GM21529 (cell line): Measurements from ENCODE around the gene TTC39A.

Experiments used
- ATAC-seq: cut with Tn5 transposase; IDR thresholded peaks from one replicate; pipeline ENCODE4 v1.9.1; 2021; ENCODE audit not compliant: unreplicated experiment

TTC39A gene

GRCh38 chr1:51298322-51298705, 32.0 kb downstream of the TTC39A start:
- ATAC-seq, result no peak

DNA sequence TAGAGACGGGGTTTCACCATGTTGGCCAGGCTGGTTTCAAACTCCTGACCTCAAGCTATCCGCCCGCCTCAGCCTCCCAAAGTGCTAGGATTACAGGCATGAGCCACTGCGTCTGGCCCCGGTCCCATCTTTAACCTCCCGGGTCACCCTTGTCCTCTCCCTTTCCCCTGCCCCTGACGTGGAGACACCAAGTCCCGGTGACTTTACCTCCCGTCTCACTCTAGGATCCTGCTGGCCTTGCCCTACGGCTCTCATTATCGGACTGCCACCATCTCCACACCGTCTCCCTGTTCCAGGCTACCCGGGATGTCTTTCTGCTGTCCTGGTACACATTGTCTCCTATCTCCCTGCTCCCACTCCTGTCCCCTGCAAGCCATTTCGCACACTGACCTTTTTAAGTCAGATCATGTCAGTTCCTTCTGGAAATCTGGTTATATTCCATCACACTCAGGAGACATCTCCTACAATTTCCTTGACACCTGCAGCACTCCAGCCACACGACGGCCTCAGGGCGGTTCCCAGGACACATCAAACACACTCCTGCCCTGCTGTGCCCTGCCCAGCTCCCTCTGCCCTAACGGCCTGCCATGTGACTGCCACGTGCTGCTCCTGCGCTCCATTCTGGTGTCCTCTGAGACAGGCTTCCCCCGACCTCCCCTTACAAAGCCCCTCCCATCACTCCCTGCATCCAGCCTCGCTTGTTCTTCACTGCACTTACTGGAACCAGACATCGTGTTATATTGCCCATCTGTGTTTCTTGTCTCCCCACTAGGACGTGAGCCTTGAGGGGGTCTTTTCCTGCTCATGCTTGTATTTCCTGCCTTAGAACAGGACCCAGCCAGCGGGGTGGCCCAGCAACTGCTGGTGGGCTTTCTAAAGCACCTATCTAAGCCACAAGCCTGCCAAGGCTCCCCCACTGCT, 32.7 kb downstream of the TTC39A start:
- no peak for ATAC-seq

DNA sequence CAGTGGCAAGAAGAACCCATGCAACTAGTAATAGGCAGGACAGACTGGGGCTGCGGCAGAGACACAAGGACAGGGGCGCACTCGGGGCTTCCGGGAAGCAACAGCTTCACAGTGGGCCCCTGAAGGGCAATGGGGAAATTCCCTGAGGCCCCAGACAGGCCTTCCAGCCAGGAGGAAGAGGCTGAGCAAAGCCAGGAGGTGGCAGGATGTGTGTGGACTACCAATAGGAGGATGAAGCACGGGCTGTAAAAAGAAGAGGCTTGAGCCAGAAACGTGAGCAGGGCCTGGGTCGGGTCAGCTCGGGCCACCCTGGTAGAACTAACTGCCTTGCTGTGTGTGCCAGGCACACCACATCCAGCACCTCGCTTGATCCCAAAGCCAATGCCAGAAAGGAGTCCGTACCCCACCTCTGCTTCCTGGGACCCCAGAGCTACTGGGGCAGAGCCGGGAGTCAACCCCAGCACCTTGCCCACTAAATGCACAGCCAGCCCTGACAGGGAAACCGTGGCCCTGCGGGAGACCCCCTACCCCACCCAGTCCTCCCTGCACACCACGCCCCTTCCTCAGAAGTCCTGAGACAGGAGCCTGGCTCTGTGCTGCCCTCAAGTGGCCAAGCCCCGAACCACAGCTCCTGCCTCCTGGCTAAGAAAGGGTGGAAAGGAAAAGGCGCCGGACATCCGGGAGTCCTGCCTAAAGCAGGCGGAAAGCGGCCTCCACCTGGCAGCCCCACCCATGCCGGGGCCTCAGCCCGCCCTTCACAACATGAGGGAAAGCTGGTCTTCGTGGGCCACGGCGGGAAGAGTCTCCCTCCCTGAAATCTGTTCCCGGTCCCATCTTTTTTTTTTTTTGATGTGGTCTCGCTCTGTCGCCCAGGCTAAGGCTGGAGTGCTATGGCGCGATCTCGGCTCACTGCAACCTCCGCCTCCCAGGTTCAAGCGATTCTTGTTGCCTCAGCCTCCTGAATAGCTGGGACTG, 33.7 kb downstream of the TTC39A start:
- ATAC-seq, result peak; percentile 68

GRCh38 chr1:51295926-51296325, 34.4 kb downstream of the TTC39A start:
- no peak for ATAC-seq

GRCh38 chr1:51294566-51295184, 35.7 kb downstream of the TTC39A start:
- no peak for ATAC-seq

- ATAC-seq, result no peak
Measured at GRCh38 chr1:51293898-51294515, 36.4 kb downstream of the TTC39A start.

- no peak for ATAC-seq
Measured at GRCh38 chr1:51290489-51290847, 39.9 kb downstream of the TTC39A start.

- ATAC-seq, result no peak
Measured at GRCh38 chr1:51289676-51290488, 40.5 kb downstream of the TTC39A start.

DNA sequence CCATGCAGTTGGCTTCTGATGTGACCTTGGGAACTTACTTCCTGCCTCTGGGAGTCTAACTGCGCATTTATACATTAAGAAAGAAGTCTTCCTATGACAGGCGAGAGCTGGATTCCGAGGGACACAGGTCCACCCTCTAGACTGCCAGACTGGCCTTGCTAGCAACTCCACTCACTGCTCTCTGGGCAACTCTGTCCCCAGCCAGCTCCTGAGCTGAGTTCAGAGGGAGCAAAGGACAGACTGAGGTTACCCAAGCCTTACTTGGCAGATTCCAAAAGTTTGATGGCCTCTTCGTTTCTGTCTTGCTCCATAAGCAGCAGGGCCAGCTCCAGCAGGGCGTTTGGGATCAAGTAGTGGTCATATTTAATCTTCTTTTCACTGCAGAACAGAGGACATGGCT, 41.8 kb downstream of the TTC39A start:
- no peak for ATAC-seq

DNA sequence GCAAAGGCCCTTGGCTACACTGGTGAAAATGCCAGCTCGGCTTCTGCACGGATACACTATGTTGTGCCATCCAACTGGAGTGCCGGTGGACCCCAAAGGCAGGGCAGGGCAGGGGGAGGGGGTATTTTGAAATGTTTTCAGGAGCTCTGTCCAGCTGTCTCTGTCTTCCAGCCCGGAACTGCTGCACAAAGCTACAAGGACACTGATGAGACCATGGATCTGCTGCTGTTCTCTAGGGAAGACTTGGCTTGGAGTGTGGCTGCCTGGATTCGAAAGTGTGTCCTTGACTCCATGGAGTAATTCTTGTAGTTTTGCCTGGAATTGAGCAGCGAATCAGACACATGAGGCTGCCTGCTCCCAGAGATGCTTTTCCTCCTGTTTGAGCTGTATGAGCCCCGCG, 42.4 kb downstream of the TTC39A start:
- no peak for ATAC-seq

DNA sequence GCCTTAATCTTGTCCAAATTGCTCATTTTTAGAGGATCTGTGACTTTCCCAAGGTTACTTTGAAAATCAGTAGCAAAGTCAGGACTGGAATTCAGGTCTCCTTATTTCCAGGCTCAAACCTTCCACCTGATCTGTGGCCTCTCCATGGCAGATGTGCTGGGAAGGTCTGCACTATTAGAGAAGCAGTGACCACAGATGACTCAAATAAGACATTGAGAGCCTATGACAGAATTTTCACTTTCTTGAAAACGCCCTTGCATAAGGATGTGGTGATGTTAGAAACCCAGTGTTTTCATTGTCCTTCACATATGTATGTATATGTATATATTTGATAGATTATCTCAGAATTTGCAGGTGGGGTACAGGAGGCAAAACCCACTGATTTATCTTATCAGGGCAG, 45.3 kb downstream of the TTC39A start:
- ATAC-seq, result peak; percentile 96

DNA sequence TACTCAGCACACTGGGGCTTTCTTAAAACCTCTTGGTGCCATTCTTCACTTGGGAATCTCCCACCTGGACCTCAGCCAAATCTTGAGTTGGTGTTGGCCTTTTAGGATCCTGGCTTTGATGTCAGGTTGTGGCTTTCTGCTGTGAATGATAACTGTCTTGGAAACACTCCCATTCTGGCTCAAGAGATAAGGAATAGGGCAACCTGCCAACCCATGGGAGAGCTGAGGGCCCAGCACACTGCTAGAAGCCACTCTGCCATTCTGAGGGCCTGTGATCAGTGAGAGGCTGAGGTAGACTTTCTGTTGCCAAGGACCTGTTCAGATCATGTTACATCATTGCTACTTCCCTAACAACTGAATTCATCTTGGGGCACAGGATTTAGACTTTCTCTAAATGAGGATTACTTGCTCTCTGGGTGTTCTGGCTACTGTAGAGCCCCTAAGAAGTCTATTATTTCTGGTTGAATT, 45.8 kb downstream of the TTC39A start:
- peak; percentile 39 for ATAC-seq

DNA sequence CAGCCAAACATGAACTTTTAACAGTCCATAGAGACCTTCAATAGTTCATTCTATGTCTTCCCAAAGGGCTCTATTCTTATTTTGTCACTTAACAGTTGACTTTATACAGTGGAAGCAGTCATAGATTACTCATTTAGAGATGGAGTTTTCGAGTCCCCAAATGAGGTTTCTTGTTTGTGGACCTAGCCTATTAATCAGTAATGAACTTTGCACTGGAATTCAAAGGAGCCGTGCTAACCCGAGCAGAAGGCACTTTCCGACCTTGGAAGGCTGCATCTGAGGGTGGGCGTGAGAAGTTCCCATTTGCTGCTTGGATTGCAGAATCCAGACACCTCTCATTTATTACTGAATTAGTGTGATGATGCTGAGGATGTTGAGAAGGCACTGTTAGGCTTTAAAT, 46.4 kb downstream of the TTC39A start:
- ATAC-seq, result no peak

DNA sequence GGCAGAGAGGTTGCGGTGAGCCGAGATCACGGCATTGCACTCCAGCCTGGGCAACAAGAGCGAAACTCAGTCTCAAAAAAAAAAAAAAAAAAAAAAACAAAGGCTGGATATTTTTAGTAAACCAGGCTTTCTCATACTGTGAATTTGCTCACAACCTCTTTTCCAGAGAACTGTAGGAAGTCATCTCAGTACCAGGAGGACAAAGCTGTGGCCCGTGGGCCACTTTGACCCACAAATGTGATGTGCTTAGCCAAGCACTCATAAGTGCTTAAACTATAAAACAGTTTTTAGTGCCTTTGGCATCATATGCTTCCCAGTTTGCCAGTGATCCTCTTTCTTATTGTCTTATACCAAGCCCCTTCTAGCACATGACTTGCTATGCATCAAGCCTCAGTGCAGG, 47.8 kb downstream of the TTC39A start:
- no peak for ATAC-seq

DNA sequence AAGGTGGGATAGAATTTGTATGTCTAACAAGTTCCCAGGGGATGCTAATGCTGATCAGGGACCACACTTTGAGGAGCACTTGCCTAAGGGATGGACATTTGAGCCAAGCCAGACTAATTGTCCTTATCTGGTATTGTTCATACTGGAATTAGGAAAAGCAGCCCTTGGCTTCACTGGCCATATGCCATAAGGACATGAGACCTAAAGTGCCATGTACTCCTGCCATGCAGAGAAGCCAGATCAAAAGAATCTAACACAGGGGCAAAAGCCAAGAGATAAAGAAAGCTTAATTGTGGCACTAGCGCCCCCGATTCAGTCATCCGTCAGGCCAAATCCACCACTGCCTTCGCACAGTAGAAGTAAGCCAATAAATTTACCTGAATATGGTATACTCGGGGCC, 48.6 kb downstream of the TTC39A start:
- no peak for ATAC-seq

GRCh38 chr1:51280321-51280978, 49.9 kb downstream of the TTC39A start:
- ATAC-seq, result no peak

GRCh38 chr1:51276286-51276685, 54.1 kb downstream of the TTC39A start:
- ATAC-seq, result no peak

DNA sequence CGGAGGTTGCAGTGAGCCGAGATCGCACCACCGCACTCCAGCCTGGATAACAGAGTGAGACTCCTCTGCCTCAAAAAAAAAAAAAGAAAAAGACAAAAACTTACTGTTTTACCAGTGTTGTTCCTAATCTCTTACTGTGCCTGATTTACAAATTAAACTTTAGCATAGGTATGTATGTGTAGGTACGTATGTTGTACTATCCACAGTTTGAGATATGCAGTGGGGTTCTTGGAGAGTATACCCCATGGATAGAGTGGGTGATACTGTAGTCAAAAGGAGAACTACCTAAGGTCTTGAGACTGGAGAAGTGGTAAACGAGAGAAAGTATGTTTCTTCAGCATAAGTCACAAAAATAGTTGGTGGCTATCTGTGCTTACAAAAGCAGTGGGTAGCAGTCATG, 55.7 kb downstream of the TTC39A start:
- ATAC-seq, result no peak

GRCh38 chr1:51272916-51273315, 57.4 kb downstream of the TTC39A start:
- ATAC-seq, result no peak
